DOHH2 (cell line): ENCODE results near the gene ABTB1.

Source experiments
- H3F3A ChIP-seq: fragments of 200-600 bp; sonication (generic), shearing (Covaris generic); 2 replicates; pipeline ENCODE4 v1.6.0; 2016; ENCODE audit warnings: antibody characterized with exemption, mild to moderate bottlenecking; ENCODE audit not compliant: control insufficient read depth, insufficient read depth
- H3K27ac ChIP-seq: fragments of 200-600 bp; sonication (generic); 2 replicates; pipeline ENCODE4 v1.5.1; 2014; ENCODE audit warnings: low read depth, mild to moderate bottlenecking, low read length, moderate library complexity
- H3K27me3 ChIP-seq: fragments of 200-600 bp; sonication (generic); 2 replicates; pipeline ENCODE4 v1.6.1; 2014; ENCODE audit warnings: mild to moderate bottlenecking, low read length, mixed read lengths; ENCODE audit not compliant: control insufficient read depth
- H3K36me3 ChIP-seq: fragments of 200-600 bp; sonication (generic); 2 replicates; pipeline ENCODE4 v1.6.1; 2014; ENCODE audit warnings: mild to moderate bottlenecking, low read length, moderate library complexity, mixed read lengths; ENCODE audit not compliant: control insufficient read depth
- H3K4me1 ChIP-seq: fragments of 200-600 bp; sonication (generic); 2 replicates; pipeline ENCODE4 v1.6.1; 2014; ENCODE audit warnings: mild to moderate bottlenecking, low read length, mixed read lengths; ENCODE audit not compliant: control insufficient read depth
- H3K4me2 ChIP-seq: fragments of 200-600 bp; sonication (generic); 2 replicates; pipeline ENCODE4 v1.6.0; 2014; ENCODE audit warnings: mild to moderate bottlenecking, low read length, moderate library complexity
- H3K4me3 ChIP-seq: fragments of 200-600 bp; sonication (generic); 2 replicates; pipeline ENCODE4 v1.5.1; 2014; ENCODE audit warnings: mild to moderate bottlenecking, low read length, mixed read lengths
- H3K79me2 ChIP-seq: fragments of 200-600 bp; sonication (generic); 2 replicates; pipeline ENCODE4 v1.6.1; 2014; ENCODE audit warnings: mild to moderate bottlenecking, low read length, mixed read lengths; ENCODE audit not compliant: control insufficient read depth
- H3K9me2 ChIP-seq: fragments of 200-600 bp; sonication (generic); replicated peaks from 2 replicates; pipeline ENCODE4 v1.6.1; 2014; ENCODE audit warnings: mild to moderate bottlenecking, low read length, mixed read lengths; ENCODE audit not compliant: control insufficient read depth
- H3K9me3 ChIP-seq: fragments of 200-600 bp; sonication (generic); 2 replicates; pipeline ENCODE4 v1.6.1; 2014; ENCODE audit warnings: antibody characterized with exemption, low read length, mixed read lengths; ENCODE audit not compliant: control insufficient read depth, insufficient read depth
- H4K20me1 ChIP-seq: fragments of 200-600 bp; sonication (generic); 2 replicates; pipeline ENCODE4 v1.6.0; 2014; ENCODE audit warnings: low read depth, mild to moderate bottlenecking, antibody characterized with exemption, low read length, moderate library complexity; ENCODE audit not compliant: control insufficient read depth, insufficient read depth
- CTCF ChIP-seq: fragments of 200-600 bp; sonication (generic); IDR thresholded peaks from one replicate; pipeline ENCODE4 v1.5.1; 2014; ENCODE audit warnings: antibody characterized with exemption, mild to moderate bottlenecking, low read depth, low read length; ENCODE audit not compliant: poor library complexity, severe bottlenecking
- EZH2phosphoT487 ChIP-seq: fragments of 200-600 bp; sonication (generic); IDR thresholded peaks from 2 replicates; pipeline ENCODE4 v1.6.1; 2017; ENCODE audit warnings: borderline replicate concordance, mild to moderate bottlenecking, antibody characterized with exemption, low read length, moderate library complexity, mixed read lengths

ABTB1 gene

GRCh38 chr3:127670229-127670559 is 2.6 kb upstream of the ABTB1 start:
- no peak overlapping the region for H3K4me3 ChIP-seq
- peaks cover 4% of the 10 kb centered on the region; the same call in 1 of the 2 replicates for H3K79me2 ChIP-seq
- H3F3A ChIP-seq: no peaks in the 10 kb centered on the region
- H3K9me3 ChIP-seq: no peaks in the 10 kb centered on the region
- H4K20me1 ChIP-seq: no peaks in the 10 kb centered on the region
- H3K36me3 ChIP-seq: no peaks in the 10 kb centered on the region
- no peaks in the 10 kb centered on the region for H3K27me3 ChIP-seq
- no peak overlapping the region for H3K4me2 ChIP-seq
- no peaks in the 10 kb centered on the region for H3K9me2 ChIP-seq
- TF ChIP-seq CTCF: no peak
- no peak for TF ChIP-seq EZH2phosphoT487
- H3K4me1 ChIP-seq: peaks cover 16% of the 10 kb centered on the region
- no peak overlapping the region for H3K27ac ChIP-seq

- no peaks in the 10 kb centered on the region for H4K20me1 ChIP-seq
- no peak overlapping the region for H3K27ac ChIP-seq
- H3K4me1 ChIP-seq: peaks cover 16% of the 10 kb centered on the region
- H3K9me2 ChIP-seq: no peaks in the 10 kb centered on the region
- TF ChIP-seq EZH2phosphoT487 (no peak), CTCF (no peak)
- H3K36me3 ChIP-seq: no peaks in the 10 kb centered on the region
- H3K4me3 ChIP-seq: peak overlapping the region; percentile 86
- H3F3A ChIP-seq: no peaks in the 10 kb centered on the region
- peaks cover 4% of the 10 kb centered on the region; the same call in 1 of the 2 replicates for H3K79me2 ChIP-seq
- no peaks in the 10 kb centered on the region for H3K9me3 ChIP-seq
- H3K4me2 ChIP-seq: peak overlapping the region; percentile 88
- H3K27me3 ChIP-seq: no peaks in the 10 kb centered on the region
These were observed 1.8 kb upstream of the ABTB1 start for GRCh38 chr3:127670761-127671522.

GRCh38 chr3:127671523-127672428 is 976 bp upstream of the ABTB1 start:
- TF ChIP-seq EZH2phosphoT487: no peak
- no peak for TF ChIP-seq CTCF
- no peaks in the 10 kb centered on the region for H3K27me3 ChIP-seq

More at GRCh38 chr3:127671523-127672428, 976 bp upstream of the ABTB1 start:
- Histone ChIP-seq H3K79me2 (peaks cover 4% of the 10 kb centered on the region; the same call in 1 of the 2 replicates), H3K4me1 (peaks cover 16% of the 10 kb centered on the region), H3K27ac (peak overlapping the region; percentile 54; the same call in 1 of the 2 replicates), H3K4me2 (peak overlapping the region; percentile 88), H4K20me1 (no peaks in the 10 kb centered on the region), H3K4me3 (peak overlapping the region; percentile 86), H3K9me2 (no peaks in the 10 kb centered on the region), H3K36me3 (no peaks in the 10 kb centered on the region), H3K9me3 (no peaks in the 10 kb centered on the region), H3F3A (no peaks in the 10 kb centered on the region)
